GM21529 (cell line): ENCODE data around the gene ZNF660.

Experiments
- ATAC-seq: cut with Tn5 transposase; IDR thresholded peaks from one replicate; pipeline ENCODE4 v1.9.1; 2021; ENCODE audit not compliant: unreplicated experiment

The ZNF660 gene

DNA sequence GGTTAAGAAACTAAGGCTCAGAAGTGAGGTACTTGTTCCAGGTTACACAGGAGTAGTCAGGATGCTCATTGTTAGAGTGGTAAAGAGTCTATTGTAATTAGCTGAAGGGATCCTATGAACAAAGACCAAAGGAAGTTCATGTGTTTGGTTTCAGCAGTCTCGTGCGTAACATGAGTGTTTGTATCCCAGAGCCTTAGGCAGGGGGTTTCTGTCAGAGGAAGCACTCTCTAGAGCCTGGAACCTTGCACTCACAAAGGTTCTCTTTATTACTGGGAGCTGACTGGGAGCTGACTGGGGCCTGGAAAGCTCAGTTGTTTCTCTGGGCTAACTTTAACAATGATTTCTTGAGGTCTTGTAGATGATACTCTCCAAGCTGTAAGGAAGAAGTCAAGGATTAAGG, 44.0 kb downstream of the ZNF660 start:
- ATAC-seq = no peak

DNA sequence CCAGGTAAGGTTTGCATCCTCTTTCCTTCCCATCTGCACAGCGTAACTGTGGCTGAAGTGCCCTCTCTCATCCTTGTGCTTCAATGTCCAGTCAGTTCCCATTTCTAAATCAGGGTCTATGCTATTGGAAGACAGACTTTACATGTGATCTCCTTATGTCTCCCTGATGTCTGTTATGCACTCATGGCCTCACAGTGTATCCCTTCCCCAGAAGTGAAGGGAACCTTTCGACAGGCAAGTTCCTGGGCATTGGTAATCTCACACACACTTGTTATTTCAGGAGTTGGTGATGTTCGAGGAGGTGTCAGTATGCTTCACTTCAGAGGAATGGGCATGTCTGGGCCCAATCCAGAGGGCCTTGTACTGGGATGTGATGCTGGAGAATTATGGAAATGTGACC, 47.4 kb downstream of the ZNF660 start:
- no peak for ATAC-seq

GRCh38 chr3:44642337-44642736, 57.6 kb downstream of the ZNF660 start:
- no peak for ATAC-seq

DNA sequence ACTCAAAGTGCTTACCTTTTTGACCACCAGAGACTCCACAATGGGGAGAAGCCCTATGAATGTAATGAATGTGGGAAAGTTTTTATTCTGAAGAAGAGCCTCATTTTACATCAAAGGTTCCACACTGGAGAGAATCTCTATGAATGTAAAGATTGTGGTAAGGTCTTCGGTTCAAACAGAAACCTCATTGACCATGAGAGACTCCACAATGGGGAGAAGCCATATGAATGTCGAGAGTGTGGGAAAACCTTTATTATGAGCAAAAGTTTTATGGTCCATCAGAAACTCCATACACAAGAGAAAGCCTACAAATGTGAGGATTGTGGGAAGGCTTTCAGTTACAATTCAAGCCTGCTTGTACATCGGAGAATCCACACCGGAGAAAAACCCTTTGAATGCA, 58.3 kb downstream of the ZNF660 start:
- no peak for ATAC-seq

DNA sequence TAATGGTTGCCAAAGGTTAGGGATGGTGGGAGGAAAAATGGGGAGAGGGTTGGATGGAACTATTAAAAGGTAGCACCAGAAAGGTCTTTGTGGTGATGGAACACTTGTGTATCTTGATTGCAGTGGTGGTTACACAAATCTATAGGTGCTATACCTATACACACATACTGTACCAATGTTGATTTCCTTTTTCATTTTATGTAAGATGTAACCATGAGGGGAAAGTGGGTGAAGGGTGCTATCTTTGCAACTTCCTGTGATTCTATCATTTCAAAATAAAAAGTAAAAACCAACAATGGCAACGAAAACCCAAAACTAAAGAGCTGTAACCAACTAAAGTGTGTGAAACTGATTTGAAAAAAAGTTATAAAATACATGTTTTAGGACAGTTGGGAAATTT, 63.0 kb downstream of the ZNF660 start:
- no peak for ATAC-seq

GRCh38 chr3:44648564-44649229, 63.9 kb downstream of the ZNF660 start, which contains the start of gene ZNF35:
TSS of gene ZNF35 (plus strand) at chr3:44648732. CDS start at chr3:44651068, 2,336 bp downstream.
- ATAC-seq = peak; percentile 98
